OCI-LY1 (cell line): Measurements from ENCODE around the gene CASKIN2.

Source experiments
- H2AFZ ChIP-seq: fragments of 200-600 bp; sonication (generic), shearing (Covaris generic); 2 replicates; pipeline ENCODE4 v1.6.0; 2014; ENCODE audit warnings: antibody characterized with exemption, mild to moderate bottlenecking, low read length
- H3F3A ChIP-seq: fragments of 200-600 bp; sonication (generic), shearing (Covaris generic); 2 replicates; pipeline ENCODE4 v1.6.0; 2014; ENCODE audit warnings: mild to moderate bottlenecking, antibody characterized with exemption, low read length, moderate library complexity; ENCODE audit not compliant: insufficient read depth
- H3K27ac ChIP-seq: fragments of 200-600 bp; sonication (generic); 2 replicates; pipeline ENCODE4 v1.5.1; 2014; ENCODE audit warnings: low read length, mixed run types, mild to moderate bottlenecking, low read depth; ENCODE audit not compliant: poor library complexity, severe bottlenecking
- H3K27me3 ChIP-seq: fragments of 200-600 bp; sonication (generic); 2 replicates; pipeline ENCODE4 v1.6.0; 2014; ENCODE audit warnings: antibody characterized with exemption, mild to moderate bottlenecking, low read length, moderate library complexity; ENCODE audit not compliant: insufficient read depth
- H3K36me3 ChIP-seq: fragments of 200-600 bp; sonication (generic); 2 replicates; pipeline ENCODE4 v1.6.1; 2014; ENCODE audit warnings: mild to moderate bottlenecking, antibody characterized with exemption, low read length, moderate library complexity, mixed read lengths; ENCODE audit not compliant: insufficient read depth
- H3K4me1 ChIP-seq: fragments of 200-600 bp; sonication (generic); 2 replicates; pipeline ENCODE4 v1.5.1; 2014; ENCODE audit warnings: mild to moderate bottlenecking, low read length, moderate library complexity; ENCODE audit not compliant: insufficient read depth, severe bottlenecking
- H3K4me2 ChIP-seq: fragments of 200-600 bp; sonication (generic), shearing (Covaris generic); 2 replicates; pipeline ENCODE4 v1.6.1; 2014; ENCODE audit warnings: low read length
- H3K4me3 ChIP-seq: fragments of 200-600 bp; sonication (generic); 2 replicates; pipeline ENCODE4 v1.5.1; 2014; ENCODE audit warnings: low read length, low read depth, mild to moderate bottlenecking, mixed read lengths; ENCODE audit not compliant: poor library complexity, severe bottlenecking
- H3K79me2 ChIP-seq: fragments of 200-600 bp; shearing (Covaris generic); 2 replicates; pipeline ENCODE4 v1.6.1; 2016; ENCODE audit warnings: mixed run types, low read length, mixed read lengths; ENCODE audit not compliant: insufficient read depth
- H3K9ac ChIP-seq: fragments of 200-600 bp; sonication (generic), shearing (Covaris generic); 2 replicates; pipeline ENCODE4 v1.6.1; 2014; ENCODE audit warnings: mild to moderate bottlenecking, low read length, mixed read lengths
- H3K9me2 ChIP-seq: fragments of 200-600 bp; sonication (generic), shearing (Covaris generic); 2 replicates; pipeline ENCODE4 v1.6.1; 2014; ENCODE audit warnings: low read depth, mild to moderate bottlenecking, low read length, mixed read lengths
- H3K9me3 ChIP-seq: fragments of 200-600 bp; shearing (Covaris generic); 2 replicates; pipeline ENCODE4 v1.6.1; 2014; ENCODE audit warnings: low read length, mixed read lengths
- H4K20me1 ChIP-seq: fragments of 200-600 bp; sonication (generic), shearing (Covaris generic); 2 replicates; pipeline ENCODE4 v1.6.0; 2016; ENCODE audit warnings: mild to moderate bottlenecking, low read length; ENCODE audit not compliant: insufficient read depth
- CTCF ChIP-seq: fragments of 200-600 bp; sonication (generic), shearing (Covaris generic); IDR thresholded peaks from 2 replicates; pipeline ENCODE4 v1.5.1; 2017; ENCODE audit warnings: mild to moderate bottlenecking, antibody characterized with exemption, low read length, moderate library complexity, mixed read lengths
- EZH2 ChIP-seq: fragments of 200-600 bp; sonication (generic), shearing (Covaris generic); IDR thresholded peaks from 2 replicates; pipeline ENCODE4 v1.8.0; 2017; ENCODE audit warnings: borderline replicate concordance, mixed run types, mild to moderate bottlenecking, antibody characterized with exemption, low read length, moderate library complexity, mixed read lengths

The CASKIN2 gene

GRCh38 chr17:75490953-75491649 lies 24.2 kb downstream of the CASKIN2 start:
- H3F3A ChIP-seq: no peaks in the 10 kb centered on the region
- no peaks in the 10 kb centered on the region for H3K27me3 ChIP-seq
- TF ChIP-seq EZH2 (no peak), CTCF (no peak)
- H3K9me2 ChIP-seq: no peaks in the 10 kb centered on the region
- no peak overlapping the region for H2AFZ ChIP-seq
- no peak overlapping the region for H3K9ac ChIP-seq
- H3K27ac ChIP-seq: no peak overlapping the region
- H3K36me3 ChIP-seq: peaks cover 11% of the 10 kb centered on the region; the same call in 1 of the 2 replicates
- no peaks in the 10 kb centered on the region for H4K20me1 ChIP-seq
- H3K79me2 ChIP-seq: no peaks in the 10 kb centered on the region
- H3K4me1 ChIP-seq: peaks cover 12% of the 10 kb centered on the region
- no peaks in the 10 kb centered on the region for H3K9me3 ChIP-seq
- no peak overlapping the region for H3K4me2 ChIP-seq
- H3K4me3 ChIP-seq: no peak overlapping the region

GRCh38 chr17:75490173-75490743 lies 25.1 kb downstream of the CASKIN2 start:
- no peaks in the 10 kb centered on the region for H3K79me2 ChIP-seq
- H2AFZ ChIP-seq: no peak overlapping the region
- no peak overlapping the region for H3K9ac ChIP-seq
- no peak for TF ChIP-seq EZH2
- no peak for TF ChIP-seq CTCF
- H3K4me1 ChIP-seq: peaks cover 12% of the 10 kb centered on the region
- H3K9me3 ChIP-seq: no peaks in the 10 kb centered on the region
- no peak overlapping the region for H3K4me3 ChIP-seq
- no peak overlapping the region for H3K27ac ChIP-seq
- H3K9me2 ChIP-seq: no peaks in the 10 kb centered on the region
- no peaks in the 10 kb centered on the region for H4K20me1 ChIP-seq
- H3K27me3 ChIP-seq: no peaks in the 10 kb centered on the region
- H3F3A ChIP-seq: no peaks in the 10 kb centered on the region
- H3K4me2 ChIP-seq: no peak overlapping the region
- peaks cover 9% of the 10 kb centered on the region; the same call in 1 of the 2 replicates for H3K36me3 ChIP-seq

- no peak overlapping the region for H3K4me2 ChIP-seq
- H3K4me3 ChIP-seq: no peak overlapping the region
- no peaks in the 10 kb centered on the region for H4K20me1 ChIP-seq
- H3K27ac ChIP-seq: no peak overlapping the region
- H3K9me3 ChIP-seq: no peaks in the 10 kb centered on the region
- TF ChIP-seq EZH2 (no peak), CTCF (no peak)
- H3K9me2 ChIP-seq: no peaks in the 10 kb centered on the region
- H3K36me3 ChIP-seq: peaks cover 9% of the 10 kb centered on the region; the same call in 1 of the 2 replicates
- no peaks in the 10 kb centered on the region for H3K79me2 ChIP-seq
- H3F3A ChIP-seq: no peaks in the 10 kb centered on the region
- no peak overlapping the region for H2AFZ ChIP-seq
- H3K27me3 ChIP-seq: no peaks in the 10 kb centered on the region
- no peak overlapping the region for H3K9ac ChIP-seq
- peaks cover 12% of the 10 kb centered on the region for H3K4me1 ChIP-seq
These were observed 25.8 kb downstream of the CASKIN2 start for GRCh38 chr17:75489511-75489955.
